WI38 (cell line): Measurements from ENCODE around the gene RTL10.

Source experiments
- H3K4me3 ChIP-seq: 2 replicates; pipeline ENCODE4 v1.5.1; 2011; ENCODE audit warnings: low read depth, mild to moderate bottlenecking, control low read depth, low read length
- CTCF ChIP-seq: IDR thresholded peaks from 2 replicates; pipeline ENCODE4 v1.5.1; 2012; ENCODE audit warnings: low read depth, mild to moderate bottlenecking, control low read depth, low read length

Gene RTL10

DNA sequence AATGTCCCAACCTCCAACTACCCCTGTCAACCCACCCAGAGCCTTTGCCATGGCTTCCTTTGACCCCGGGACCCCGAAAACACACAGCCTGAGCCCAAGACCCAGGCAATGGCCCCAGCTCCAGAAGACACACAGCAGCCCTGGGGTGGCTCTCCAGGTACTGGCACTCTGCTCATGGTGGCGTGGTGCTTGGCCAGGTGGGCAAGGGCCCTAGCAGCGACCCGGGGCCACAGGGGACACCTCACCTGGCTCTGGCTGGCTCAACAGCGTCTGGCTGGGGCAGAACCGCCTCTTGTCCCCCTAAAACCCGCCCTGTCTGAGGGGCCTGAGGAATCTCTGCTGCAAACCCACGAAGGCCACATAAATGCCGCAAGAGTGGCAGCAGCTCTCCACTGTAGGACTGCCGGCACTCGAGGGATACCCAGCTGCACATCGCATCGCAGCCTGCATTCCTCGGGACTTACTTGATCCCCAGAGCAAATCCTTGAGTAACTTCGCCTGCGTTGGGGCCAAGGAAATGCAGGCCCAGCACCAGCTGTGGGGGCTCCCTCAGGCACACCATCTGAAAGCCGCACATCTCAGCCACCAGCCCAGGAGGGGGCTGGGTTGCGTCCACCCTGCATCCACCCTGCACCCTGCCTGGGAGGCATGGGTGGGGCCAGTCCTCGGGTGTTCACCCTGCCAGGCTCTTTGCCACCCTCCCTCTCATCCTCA, 23.1 kb upstream of the RTL10 start:
- no peak for TF ChIP-seq CTCF

GRCh38 chr22:19876941-19877625, 22.4 kb upstream of the RTL10 start:
- no peak for TF ChIP-seq CTCF
- H3K4me3 ChIP-seq: no peak overlapping the region

More for the DNA sequence above, 23.1 kb upstream of the RTL10 start:
- no peak overlapping the region for H3K4me3 ChIP-seq

DNA sequence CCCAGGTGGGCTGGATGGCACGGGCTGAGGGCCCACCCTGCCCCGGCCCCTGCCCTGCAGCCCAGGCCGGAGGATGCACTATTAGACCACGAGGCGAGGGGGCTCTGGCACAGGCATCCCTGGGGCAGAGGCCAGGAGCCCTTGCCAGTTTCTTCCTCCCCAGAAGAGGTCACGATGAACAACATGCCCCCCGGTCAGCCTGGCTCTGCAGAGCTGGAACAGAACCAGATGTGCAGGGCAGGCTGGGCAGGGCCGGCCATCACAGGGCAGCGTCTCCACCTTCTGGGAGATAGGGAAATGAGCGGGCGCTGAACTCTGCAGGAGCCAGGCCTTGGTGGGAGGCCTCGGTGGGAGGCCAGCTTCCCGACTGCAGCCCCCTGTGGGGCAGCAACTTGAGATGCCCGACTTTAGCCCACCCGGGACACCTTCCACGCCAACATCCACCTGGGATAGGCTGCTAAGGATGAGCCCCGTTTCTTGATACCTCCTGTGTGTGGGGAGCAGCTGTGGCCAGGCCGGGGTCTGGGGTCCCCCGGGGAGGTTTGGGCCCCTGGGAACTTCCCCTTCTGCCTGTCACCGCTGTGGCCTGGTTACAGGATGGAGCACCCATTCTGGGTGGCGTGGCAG, 21.8 kb upstream of the RTL10 start:
- H3K4me3 ChIP-seq: no peak overlapping the region
- no peak for TF ChIP-seq CTCF

- TF ChIP-seq CTCF: no peak
Observed at GRCh38 chr22:19875531-19876313, 21.0 kb upstream of the RTL10 start.

DNA sequence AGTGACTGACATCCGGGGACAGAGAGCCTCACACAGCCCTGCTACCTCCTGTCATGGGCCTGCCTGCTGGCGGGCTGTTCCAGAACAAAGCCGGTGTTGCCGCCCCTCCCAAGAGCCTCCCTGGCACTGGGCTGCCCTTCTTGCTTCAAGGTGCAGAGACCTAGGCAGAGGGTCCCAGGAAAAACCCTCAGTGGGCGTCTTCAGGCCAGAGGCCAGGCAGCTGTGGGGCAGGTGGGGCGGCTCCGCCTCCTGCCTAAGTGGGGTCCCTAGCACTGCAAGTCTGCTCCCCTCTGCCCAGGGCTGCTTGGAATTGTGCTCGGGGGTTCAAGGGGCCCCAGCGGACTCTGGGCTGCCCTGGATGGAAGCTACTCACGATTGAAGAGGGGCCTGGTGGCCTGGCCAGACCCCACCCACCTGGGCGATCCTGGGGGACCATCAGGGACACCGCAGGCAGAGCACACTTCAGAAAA, 20.4 kb upstream of the RTL10 start:
- no peak for TF ChIP-seq CTCF
- no peak overlapping the region for H3K4me3 ChIP-seq

More at GRCh38 chr22:19875531-19876313, 21.0 kb upstream of the RTL10 start:
- H3K4me3 ChIP-seq: no peak overlapping the region

GRCh38 chr22:19874307-19875060, 19.8 kb upstream of the RTL10 start:
- H3K4me3 ChIP-seq: no peak overlapping the region
- no peak for TF ChIP-seq CTCF
